GM20431 (cell line): ENCODE results near the gene CDK2AP2.
"Not testable (repeated sequence)": the region's sequence is repeated elsewhere in the genome, so short reads cannot be mapped to it uniquely, and the experiment has no call there.

ENCODE experiments used
- in situ Hi-C: fragments of 300-500 bp; cut with MseI, MboI; formaldehyde crosslinking; loops from one replicate; pipeline ENCODE4 v1.15.0; 2020; ENCODE audit warnings: low sequenced_read_pairs; ENCODE audit not compliant: unreplicated experiment

The CDK2AP2 gene

GRCh38 chr11:67492069-67492727 lies 15.8 kb downstream of the CDK2AP2 start:
- in situ Hi-C loops: no loop called here

GRCh38 chr11:67491276-67492068 lies 16.5 kb downstream of the CDK2AP2 start:
- in situ Hi-C loops: no loop called here

GRCh38 chr11:67490727-67491065 lies 17.3 kb downstream of the CDK2AP2 start:
- in situ Hi-C loops: no loop called here

GRCh38 chr11:67489885-67490726 lies 17.9 kb downstream of the CDK2AP2 start:
- in situ Hi-C loops: no loop called here

GRCh38 chr11:67489203-67489884 lies 18.6 kb downstream of the CDK2AP2 start:
- in situ Hi-C loops: no loop called here

- in situ Hi-C loops: no loop called here
Measured at GRCh38 chr11:67486481-67487195, 21.3 kb downstream of the CDK2AP2 start.

GRCh38 chr11:67485873-67486361 lies 22.0 kb downstream of the CDK2AP2 start:
- in situ Hi-C loops: not testable (repeated sequence)

GRCh38 chr11:67484847-67485311 lies 23.1 kb downstream of the CDK2AP2 start:
- in situ Hi-C loops: no loop called here

- in situ Hi-C loops: no loop called here
Measured at GRCh38 chr11:67483831-67484665, 23.9 kb downstream of the CDK2AP2 start.

GRCh38 chr11:67482827-67483798 lies 24.8 kb downstream of the CDK2AP2 start, which contains the start of gene AIP:
TSS of gene AIP (plus strand) at chr11:67483026. CDS start at chr11:67483159, 133 bp downstream.
- in situ Hi-C loops: no loop called here

GRCh38 chr11:67482275-67482826 lies 25.6 kb downstream of the CDK2AP2 start:
- in situ Hi-C loops: no loop called here

- in situ Hi-C loops: not testable (repeated sequence)
Measured at GRCh38 chr11:67477344-67478050, 30.5 kb downstream of the CDK2AP2 start.

- in situ Hi-C loops: not testable (repeated sequence)
Measured at GRCh38 chr11:67476692-67477091, 31.3 kb downstream of the CDK2AP2 start.

- in situ Hi-C loops: no loop called here
Measured at GRCh38 chr11:67472882-67473281, 35.1 kb downstream of the CDK2AP2 start.

GRCh38 chr11:67470337-67471002 lies 37.5 kb downstream of the CDK2AP2 start:
- in situ Hi-C loops: no loop called here

GRCh38 chr11:67469508-67469811 lies 38.5 kb downstream of the CDK2AP2 start:
- in situ Hi-C loops: no loop called here
